Right lobe of liver (tissue), 4 donors: Measurements from ENCODE around the gene CCDC38.

ENCODE experiments used
- CTCF ChIP-seq, 4 donors: fragments of 200-600 bp in 3 of 4; fragments of 450-650 bp in 1 of 4; IDR thresholded peaks; one replicate each; pipeline versions ENCODE4 v1.5.1 to v1.8.0; 2016 to 2022; ENCODE audit warnings: antibody characterized with exemption in 4 of 4, mild to moderate bottlenecking in 2 of 4
- POLR2A ChIP-seq: fragments of 450-650 bp; IDR thresholded peaks from one replicate; pipeline ENCODE4 v1.6.1; 2017; ENCODE audit warnings: antibody characterized with exemption, mild to moderate bottlenecking
- donor health status: DM: no; HTN: no; CAD: no.
- donor health status: DM: no; HTN: no; CAD: no.
- donor health status: DM: no; HTN: yes; CAD: no.

DNA sequence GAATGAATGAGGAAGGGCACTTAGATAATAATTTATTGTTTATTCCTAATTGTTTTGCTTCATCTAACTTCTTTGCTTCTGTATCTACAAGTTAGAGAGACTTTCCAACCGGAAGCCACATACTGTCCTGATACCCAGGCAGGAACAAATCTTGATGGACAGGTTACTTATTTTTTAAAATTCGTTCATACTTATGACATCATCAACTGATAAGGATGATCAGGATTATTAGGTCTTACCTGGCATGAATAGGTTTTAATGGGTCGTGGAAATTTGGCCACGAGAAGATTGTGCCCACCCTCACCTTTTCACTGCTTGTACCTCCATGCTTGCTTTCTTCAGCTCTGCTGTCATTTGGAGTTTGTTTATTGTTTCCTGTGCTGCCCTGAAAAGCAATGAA lies 44.3 kb downstream of the CCDC38 start:
- TF ChIP-seq CTCF (IDR thresholded peaks at IDR 0.05) = no peak
- no peak for TF ChIP-seq POLR2A
